ENCODE measurements around the gene PLEKHA4. TPM values are rescaled to one million over a fixed set of nuclear protein-coding genes. Genes with fewer than 3 reads are reported as not detected.

The PLEKHA4 gene
- total RNA-seq, 1 donor = 6.0 TPM

- peak within 1 kb of the TSS; percentile 64 for H3K4me3 ChIP-seq (ENCODE audit: low read depth, low read length)
- TF ChIP-seq CTCF (IDR thresholded peaks at IDR 0.05; ENCODE audit: insufficient read depth, low read depth, low read length) = no peak
- DNase-seq (ENCODE audit: low read depth) = peak; percentile 65
Observed at GRCh38 chr19:48836089-48837017, 32.1 kb downstream of the PLEKHA4 start, which contains the start of gene HSD17B14. HSD17B14 (minus strand) TSS chr19:48836491; CDS start chr19:48836411, 80 bp downstream.

- H3K4me3 ChIP-seq (ENCODE audit: low read depth, low read length) = peak overlapping the region; percentile 64
- peak; percentile 90 for TF ChIP-seq CTCF (IDR thresholded peaks at IDR 0.05; ENCODE audit: insufficient read depth, low read depth, low read length)
Observed at GRCh38 chr19:48835734-48836088, 32.7 kb downstream of the PLEKHA4 start.

GRCh38 chr19:48833977-48834376, 34.4 kb downstream of the PLEKHA4 start:
- no peak overlapping the region for H3K4me3 ChIP-seq (ENCODE audit: low read depth, low read length)
- TF ChIP-seq CTCF (IDR thresholded peaks at IDR 0.05; ENCODE audit: insufficient read depth, low read depth, low read length) = no peak
- DNase-seq (ENCODE audit: low read depth) = no peak

More at GRCh38 chr19:48835734-48836088, 32.7 kb downstream of the PLEKHA4 start:
- peak; percentile 90 for DNase-seq (ENCODE audit: low read depth)

- H3K4me3 ChIP-seq (ENCODE audit: low read depth, low read length) = no peak overlapping the region
- no peak for TF ChIP-seq CTCF (IDR thresholded peaks at IDR 0.05; ENCODE audit: insufficient read depth, low read depth, low read length)
- no peak for DNase-seq (ENCODE audit: low read depth)
Observed at GRCh38 chr19:48833049-48833448, 35.4 kb downstream of the PLEKHA4 start.

GRCh38 chr19:48830965-48831364, 37.5 kb downstream of the PLEKHA4 start:
- no peak for DNase-seq (ENCODE audit: low read depth)
- no peak overlapping the region for H3K4me3 ChIP-seq (ENCODE audit: low read depth, low read length)
- TF ChIP-seq CTCF (IDR thresholded peaks at IDR 0.05; ENCODE audit: insufficient read depth, low read depth, low read length) = no peak

GRCh38 chr19:48830088-48830487, 38.3 kb downstream of the PLEKHA4 start:
- H3K4me3 ChIP-seq (ENCODE audit: low read depth, low read length) = no peak overlapping the region
- no peak for TF ChIP-seq CTCF (IDR thresholded peaks at IDR 0.05; ENCODE audit: insufficient read depth, low read depth, low read length)
- no peak for DNase-seq (ENCODE audit: low read depth)
